HG02852 (cell line): Measurements from ENCODE around the gene PRLR.
"Not testable (repeated sequence)": the region's sequence is repeated elsewhere in the genome, so short reads cannot be mapped to it uniquely, and the experiment has no call there.

Experiments used
- ATAC-seq: cut with Tn5 transposase; IDR thresholded peaks from one replicate; pipeline ENCODE4 v1.9.1; 2021; ENCODE audit warnings: mild to moderate bottlenecking, moderate library complexity; ENCODE audit not compliant: unreplicated experiment

PRLR gene

DNA sequence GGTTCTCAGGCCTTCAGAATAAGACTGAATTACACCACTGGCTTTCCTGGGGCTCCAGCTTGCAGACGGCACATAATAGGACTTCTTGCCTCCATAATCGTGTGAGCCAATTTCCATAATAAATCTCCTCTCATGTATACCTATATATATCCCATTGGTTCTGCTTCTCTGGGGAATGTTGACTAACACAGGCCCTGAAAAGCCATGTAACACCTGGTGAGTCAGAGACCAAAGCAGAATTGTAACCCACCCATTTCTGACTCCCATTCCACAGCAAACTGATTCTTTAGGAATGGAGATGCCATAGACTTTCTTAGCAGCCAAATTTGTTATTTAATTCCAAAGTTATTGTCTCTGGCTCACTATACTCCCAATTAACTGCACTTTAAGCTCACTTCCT is 97.1 kb downstream of the PRLR start:
- ATAC-seq, result no peak

DNA sequence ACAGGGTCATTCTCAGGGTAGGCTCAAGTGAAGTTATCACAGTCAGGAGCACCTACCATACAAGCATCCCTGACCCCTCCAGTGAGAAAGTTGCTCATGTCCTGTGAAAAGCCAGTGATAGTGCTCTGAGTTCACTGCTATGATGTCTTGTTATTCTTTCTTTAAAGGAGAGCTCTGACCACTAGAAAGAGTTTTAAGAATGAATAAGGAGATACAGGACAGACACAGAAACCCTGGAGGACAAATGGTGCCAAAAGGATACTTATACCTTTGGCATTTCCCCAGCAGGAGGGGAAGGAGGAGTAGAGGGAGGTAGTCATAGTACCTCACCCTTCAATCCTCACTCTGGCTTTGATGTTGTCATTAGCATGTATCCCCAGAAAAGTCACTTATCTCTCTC is 98.6 kb downstream of the PRLR start:
- no peak for ATAC-seq

DNA sequence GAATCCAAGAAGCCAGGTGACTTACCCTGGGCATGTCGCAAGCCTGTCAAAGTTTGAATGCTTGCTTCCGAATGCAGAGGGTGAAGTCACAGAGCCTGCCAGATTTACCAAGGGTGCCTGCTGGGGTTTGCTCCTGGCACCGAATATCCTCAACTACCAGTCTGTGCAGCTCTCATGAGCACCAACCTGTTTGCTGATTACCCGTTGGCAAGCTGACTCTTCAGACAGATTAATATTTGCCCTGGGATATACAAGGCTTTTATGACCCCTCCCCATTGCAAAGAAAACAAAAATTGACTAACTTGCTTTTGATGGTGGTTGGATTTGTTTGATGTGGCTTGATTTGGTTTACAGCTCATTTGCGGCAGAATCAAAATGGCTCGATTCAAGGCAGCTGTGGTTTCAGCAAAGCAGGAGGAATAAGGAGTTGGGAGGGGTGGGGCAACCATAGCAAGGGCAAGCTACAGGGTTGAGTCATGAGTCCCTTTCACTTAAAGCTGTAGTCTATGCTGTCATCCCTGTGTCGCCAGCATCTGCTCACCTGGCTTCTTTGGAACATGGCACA is 100.3 kb downstream of the PRLR start:
- no peak for ATAC-seq

DNA sequence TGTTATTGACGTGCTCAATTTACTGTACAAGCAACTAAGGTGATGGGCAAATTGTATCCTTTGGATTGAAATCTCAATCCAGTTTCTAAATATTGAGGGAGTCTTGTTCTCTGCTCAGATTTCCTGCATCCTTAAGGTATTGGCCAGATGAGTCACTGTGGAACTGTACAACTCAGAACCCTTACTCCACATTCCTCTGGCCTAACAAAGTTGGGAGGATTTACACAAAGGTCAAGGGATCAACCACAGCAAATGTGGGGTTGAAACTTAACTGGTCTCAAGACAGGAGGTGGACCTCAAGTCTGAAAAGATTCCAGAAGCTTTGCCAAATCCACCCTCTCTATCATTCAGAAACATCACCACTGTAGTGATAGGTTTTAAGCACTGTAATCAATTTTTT is 101.0 kb downstream of the PRLR start:
- ATAC-seq, result no peak

DNA sequence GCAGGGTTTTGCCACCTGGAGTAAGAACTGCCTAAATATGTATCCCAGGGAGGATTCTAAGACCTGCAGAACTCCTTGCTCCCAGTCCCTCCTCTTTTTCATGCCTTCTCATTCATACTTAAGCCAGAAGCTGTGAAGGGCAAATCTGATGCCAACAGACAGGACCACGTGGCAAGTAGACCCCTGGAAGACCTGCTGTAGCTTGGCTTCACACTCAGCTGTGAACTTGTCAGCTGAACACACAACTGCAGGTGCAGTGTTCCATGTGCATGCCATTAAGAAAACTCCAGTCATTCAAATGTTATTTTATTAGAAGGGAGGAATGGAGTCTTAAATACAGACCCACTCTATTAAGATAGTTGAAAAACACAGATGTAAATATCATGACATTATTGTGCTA is 103.3 kb downstream of the PRLR start:
- ATAC-seq, result no peak

DNA sequence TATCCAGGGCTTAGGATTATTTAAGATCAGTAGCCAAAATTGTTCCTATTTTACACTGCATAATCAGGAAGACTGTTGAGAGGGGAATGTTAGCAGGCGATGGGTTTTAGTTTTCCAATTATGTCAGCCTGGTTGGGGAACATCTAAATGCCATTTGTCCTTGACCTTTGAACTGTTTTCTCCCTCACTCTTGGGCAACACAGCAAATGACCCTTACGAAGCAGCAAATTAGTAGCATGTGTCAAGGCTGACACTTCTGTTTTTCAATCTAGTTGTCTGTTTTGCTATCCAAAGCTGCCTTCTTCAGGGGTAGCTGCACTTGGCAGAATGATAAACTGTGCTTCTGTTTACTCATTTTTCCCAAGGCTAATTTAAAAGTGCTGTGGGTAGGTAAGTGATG is 104.5 kb downstream of the PRLR start:
- no peak for ATAC-seq

DNA sequence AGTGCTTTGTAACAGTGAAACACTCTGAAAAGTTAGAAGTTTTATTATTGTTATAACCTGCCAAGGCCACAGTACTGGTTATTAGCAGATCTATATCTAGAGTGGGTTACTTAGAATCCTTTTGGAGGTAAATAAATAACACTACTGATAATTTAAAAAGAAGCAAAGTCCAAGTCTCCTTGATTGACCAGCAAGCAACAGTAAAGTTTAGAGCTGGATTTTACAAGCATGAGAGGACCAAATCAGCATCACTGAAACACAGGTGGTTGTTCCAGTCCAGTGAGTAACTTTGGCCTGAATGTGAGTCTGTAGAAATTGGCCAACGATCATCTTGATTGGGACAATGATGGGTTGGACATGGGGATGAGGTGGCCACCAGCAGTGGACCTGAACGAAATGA is 105.4 kb downstream of the PRLR start:
- no peak for ATAC-seq

DNA sequence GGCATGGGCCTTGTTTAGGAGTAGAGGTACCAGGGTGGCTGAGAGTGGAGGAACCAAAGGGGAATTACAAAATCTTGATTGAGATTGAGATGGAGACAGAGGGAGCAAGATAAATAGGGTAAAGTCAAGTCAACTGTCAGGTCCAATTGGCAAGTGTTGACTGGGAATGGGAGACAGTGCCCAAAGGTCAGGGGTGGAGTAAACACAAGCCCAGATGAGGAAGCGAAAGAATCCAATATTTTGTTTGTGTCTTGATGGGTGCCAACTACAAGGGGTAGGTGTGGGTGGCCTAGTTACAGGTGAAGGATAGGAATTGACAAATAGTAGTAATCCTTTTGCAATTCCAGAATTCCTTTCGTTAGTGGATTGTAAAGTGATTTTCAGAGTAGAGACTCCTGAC is 107.5 kb downstream of the PRLR start:
- no peak for ATAC-seq

DNA sequence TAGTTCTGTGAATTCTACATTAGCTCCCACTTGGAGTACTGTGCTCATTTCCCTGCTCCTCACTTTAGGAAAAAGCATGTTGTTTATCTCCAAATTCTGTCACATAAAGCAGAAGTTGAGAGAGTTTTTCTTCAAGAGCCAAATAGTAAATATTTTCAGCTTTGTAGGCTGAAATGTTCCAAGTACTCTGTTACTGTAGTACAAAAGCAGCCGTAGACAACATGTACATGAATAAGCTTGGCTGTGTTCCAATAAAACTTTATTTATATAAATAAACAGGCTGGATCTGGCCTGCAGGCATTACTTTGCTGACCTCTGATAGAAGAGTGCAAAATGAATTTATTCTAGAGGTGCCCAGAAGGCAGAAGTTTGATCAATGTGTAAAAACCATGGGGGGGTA is 109.6 kb downstream of the PRLR start:
- no peak for ATAC-seq

DNA sequence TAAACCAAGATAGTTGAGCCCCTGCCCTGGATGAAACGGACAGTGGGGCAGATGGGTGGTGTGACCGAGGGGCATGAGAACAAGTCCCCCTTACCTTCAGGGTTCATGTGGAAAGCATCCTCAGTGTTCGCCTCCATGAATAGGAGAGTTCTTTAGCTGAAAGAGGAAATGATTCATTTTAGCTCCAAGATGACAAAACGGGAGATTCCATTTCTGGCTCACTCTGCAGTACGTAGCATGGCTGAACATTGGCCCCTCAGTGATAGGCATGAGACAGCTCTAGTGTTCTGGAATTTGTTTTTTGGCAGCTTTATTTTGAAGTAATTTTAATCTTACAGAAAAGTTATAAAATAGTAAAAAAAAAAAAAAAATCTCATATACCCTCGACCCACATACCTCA is 112.3 kb downstream of the PRLR start:
- ATAC-seq, result peak; percentile 93

DNA sequence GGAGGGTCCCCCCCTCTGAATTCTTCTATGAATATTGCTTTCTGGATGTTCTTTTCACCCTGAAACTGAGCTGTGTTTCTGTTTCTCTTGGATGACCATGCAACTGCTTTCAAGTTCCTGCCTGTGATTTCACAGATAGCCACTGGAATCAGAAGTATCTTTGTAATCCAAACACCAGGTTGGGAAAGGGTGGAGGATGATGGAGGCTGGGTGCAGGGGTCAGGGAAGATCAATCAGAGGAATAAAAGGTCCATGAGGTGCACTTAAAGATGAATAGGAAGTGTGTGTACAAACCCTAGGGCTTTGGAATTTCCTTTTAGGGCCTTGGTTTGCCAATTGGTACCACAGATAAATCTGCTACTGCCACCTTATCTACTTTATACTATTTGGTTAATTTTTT is 114.4 kb downstream of the PRLR start:
- ATAC-seq, result no peak

DNA sequence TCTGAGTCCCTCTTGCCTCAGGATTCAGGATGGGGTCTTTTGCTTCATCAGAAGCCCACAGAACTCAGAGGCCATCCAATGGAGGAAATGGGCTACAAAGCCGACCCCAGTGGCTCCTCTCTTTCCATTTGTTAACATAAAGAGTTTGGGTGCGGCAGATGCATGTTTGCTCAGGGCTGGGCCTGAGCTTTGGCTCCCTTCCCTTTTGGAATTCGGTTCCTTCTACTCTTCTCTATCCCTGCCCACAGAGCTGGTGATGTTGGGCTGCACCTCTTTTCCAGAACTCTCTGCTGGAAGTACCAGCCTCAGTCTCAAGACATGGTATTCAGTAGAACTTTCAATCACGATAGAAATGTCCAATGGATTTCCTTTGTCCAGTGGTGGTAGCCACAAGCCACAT is 115.6 kb downstream of the PRLR start:
- ATAC-seq, result no peak

DNA sequence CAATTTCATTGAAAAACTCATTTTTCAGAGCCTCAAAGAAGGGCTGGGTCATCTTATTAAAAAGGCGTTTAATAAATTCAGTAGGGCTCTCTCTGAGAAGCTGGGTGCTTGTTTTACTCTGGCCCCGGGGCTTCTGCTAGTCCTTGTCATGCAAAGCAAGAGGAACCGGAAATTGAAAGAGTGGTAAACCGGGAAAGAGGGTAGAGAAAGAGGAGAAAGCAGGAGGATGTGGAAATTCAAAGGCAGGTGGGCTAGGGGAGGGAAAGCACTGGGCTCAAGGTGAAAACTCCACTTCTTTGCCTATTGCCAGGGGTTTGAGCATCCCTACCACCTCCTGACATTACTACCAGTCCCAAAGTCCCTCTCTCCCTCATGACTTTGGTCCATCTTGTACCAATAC is 118.0 kb downstream of the PRLR start:
- ATAC-seq, result no peak

DNA sequence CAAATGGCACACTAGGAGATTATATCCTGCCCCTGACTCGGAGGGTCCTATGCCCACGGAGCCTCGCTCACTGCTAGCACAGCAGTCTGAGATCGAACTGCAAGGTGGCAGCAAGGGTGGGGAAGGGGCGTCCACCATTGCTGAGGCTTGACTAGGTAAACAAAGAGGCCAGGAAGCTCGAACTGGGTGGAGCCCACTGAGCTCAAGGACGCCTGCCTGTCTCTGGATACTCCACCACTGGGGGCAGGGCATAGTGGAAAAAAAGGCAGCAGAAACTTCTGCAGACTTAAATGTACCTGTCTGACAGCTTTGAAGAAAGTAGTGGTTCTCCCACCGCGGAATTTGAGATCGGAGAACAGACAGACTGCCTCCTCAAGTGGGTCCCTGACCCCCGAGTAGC is 125.7 kb downstream of the PRLR start:
- ATAC-seq, result not testable (repeated sequence)

DNA sequence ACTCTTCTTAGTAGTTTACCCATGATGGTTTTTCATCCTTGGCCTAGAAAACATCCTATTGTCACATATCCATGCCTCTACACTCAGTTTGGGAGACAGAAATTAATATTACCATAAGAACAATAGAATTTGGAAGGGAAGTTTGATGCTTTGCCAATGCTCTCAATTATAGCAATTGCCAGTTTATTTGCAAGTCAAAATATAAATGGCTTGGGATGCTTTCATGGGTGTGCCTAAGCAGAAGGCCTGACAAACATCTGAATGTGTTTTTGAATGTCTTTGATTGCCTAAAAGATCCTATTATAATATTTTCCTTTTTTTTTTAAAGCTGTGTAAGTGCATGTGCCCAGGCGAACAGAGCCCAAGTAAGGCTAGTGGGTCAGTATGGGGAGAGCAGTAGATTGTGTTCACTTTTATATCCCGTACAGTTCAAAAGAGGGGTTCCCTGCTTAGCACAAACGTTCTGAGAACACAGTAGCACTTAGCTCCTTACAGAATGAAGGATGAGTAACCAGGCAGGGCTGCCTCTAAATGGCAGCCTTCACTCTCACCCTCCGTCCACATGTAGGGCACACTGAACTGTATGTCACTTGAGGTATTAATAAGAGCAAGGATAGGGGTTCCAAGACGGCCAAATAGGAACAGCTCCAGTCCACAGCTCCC is 126.5 kb downstream of the PRLR start:
- ATAC-seq, result no peak

DNA sequence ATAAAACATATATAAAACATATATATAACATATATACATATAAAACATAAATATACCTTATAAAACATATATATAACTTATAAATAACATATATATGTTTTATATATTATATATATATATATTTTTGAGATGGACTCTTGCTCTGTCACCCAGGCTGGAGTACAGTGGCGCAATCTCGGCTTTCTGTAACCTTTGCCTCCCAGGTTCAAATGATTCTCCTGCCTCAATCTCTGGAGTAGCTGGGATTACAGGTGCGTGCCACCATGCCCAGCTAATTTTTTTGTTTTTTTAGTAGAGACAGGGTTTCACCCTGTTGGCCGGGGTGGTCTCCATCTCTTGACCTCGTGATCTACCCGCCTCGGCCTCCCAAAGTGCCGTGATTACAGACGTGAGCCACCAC is 128.6 kb downstream of the PRLR start:
- not testable (repeated sequence) for ATAC-seq

DNA sequence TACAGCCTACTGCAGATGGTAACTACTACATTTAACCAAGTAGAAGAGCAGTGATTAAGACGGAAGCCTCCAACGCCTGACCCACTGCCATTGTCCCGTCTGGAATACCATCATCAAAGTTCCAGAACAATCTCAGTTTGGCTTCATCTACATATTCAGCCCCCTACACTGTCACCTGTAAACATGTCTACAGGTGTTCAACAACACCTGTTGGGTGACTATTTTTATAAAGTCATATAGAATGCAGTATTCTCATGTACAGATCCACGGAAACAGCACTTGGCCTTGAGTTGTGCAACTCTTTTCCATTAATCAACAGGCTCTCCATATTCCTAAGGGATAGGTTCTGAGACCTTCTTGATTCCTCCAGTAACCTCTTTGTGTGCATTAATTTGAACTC is 129.3 kb downstream of the PRLR start:
- ATAC-seq, result no peak

DNA sequence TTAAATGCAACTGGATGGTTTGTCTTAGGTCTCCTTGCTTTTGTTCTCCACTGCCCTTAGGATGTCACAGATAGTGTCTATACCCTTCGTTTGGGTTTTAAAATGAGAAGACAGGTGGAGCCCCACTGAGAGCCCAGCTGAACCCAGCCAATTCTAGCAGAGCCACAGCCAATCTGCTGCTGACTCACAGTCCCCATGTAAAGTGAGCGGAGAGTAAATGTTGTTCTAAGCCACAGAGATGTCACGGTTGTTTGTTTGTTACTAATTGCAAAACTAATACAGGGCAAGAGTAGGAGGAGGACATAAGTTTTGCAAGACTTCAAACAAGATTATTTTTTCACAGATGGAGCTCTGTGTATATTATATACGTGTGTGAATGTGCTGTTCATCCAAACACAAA is 132.1 kb downstream of the PRLR start:
- ATAC-seq, result no peak

DNA sequence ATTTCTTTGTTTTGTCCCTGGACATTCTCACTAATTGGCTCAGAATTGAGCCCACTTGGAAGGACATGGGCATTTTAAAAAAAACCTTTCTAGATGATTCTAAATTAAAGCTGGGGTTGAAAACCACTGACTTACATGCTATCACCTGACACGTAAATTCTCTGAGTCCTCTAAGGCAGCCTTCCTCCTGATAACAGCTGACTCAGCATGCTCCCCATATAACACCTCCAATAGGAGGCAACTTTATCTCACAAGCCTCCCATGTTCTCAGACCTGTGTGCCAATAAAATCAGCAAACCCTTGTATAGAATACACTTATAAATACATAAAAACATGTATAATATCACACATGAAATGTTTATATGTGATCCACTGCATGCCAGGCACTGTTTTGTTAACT is 133.4 kb downstream of the PRLR start:
- ATAC-seq, result no peak

DNA sequence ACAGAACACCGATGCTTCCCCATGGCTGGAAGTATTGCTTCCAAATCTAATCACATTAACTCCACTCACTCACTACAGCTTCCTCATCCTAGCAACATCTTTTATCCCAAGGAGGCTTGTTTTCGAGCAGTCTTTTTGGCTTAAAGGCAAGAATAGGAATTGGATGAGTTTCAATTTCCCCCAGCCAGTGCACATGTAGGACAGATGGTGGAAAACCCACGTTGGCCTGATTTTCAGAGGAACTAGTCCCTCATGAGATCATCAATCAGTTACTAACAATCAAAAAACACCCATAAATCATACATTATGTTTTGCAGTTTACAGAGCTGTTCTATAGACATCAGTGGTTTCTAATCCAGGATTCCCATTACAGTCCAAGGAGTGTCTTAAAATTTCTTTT is 134.1 kb downstream of the PRLR start:
- no peak for ATAC-seq

DNA sequence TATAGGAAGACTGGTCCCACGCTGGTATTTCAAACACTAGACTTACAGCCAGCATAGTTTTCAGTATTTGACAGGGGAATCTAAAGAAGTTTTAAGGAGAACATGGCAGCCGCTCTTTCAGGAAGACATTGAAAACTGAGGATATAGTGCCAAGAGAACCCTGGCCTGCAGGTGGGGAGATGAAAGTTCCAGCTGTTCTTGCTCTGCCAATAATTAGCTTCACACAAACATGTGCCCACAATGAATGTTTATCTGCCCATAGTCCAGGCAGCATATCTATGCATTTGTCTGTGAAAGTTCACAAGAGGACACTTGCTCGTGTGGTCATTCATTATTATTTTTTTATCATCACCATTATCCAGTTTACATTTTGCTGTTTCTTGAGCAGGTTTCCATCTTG is 134.9 kb downstream of the PRLR start:
- no peak for ATAC-seq

DNA sequence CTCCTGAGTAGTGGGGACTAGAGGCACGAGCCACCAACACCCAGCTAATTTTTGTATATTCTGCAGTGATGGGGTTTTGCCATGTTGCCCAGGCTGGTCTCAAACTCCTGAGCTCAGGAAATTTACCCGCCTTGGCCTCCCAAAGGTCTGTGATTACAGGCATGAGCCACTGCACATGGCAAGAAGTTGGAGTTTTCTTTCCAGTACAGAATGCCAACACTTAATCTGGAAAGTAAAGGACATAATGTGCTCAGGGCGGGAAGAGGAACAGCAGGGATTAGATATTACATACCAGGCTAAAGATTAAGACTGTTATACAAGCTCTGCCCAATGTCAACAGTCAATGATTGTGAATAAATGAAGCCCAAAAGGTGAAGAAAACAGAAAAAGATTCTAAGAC is 135.3 kb downstream of the PRLR start:
- no peak for ATAC-seq

DNA sequence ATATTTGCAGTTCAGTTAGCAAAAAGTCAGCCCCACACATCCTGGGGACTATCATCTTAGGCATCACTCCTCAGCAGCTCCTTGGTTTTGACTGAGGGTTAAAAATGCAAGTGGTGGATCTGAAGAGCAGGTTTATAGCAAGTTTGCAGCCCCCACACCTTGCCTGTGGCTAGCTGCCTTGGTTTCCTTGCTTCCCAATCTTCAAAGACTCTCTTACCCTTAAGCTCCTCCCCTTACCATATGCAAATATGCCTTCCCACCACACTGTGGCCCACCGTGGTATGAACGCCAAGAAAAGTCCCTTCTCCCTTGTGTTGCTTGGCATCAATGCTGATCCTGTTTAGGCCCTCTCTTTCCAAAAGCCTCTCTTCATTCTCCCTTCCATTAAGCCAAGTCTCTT is 137.6 kb downstream of the PRLR start:
- no peak for ATAC-seq
